ENCODE results near the gene IL22RA1.

Gene IL22RA1

DNA sequence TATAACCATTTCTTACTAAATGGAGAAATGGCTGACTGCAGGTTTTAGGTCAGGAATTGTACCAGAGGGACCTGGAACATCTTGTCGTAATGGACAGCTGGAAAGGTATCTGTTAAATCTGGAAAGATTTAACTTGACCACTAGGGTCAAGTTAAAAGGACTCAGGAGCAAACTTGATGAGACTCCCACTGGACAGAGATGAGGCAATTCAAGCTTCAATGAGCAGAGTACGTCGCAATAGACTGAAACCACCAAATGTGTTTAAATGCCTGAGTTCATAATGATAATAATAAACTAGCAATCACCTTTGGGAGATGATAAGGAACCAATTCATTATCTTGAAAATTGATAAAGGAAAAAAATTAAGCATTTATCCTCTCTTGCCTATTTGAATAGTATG lies 35.5 kb upstream of the IL22RA1 start:
- H3K4me3 ChIP-seq (ENCODE audit: low read length): no peak overlapping the region
- no peak for TF ChIP-seq ZNF274 (IDR thresholded peaks at IDR 0.05; ENCODE audit: low read depth, low read length)

DNA sequence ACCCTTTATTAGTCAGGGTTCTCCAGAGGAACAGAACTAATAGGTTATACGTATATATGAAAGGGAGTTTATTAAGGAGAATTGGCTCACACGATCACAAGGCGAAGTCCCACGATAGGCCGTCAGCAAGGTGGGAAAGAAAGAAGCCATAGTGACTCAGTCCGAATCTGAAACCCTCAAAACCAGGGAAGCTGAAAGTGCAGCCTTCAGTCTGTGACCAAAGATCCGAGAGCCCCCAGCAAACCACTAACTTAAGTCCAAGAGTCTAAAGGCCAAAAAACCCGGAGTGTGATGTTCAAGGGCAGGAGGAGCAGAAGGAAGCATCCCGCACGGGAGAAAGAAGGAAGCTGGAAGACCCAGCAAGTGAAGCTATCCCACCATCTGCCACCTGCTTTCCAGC lies 34.2 kb upstream of the IL22RA1 start:
- H3K4me3 ChIP-seq (ENCODE audit: low read length): no peak overlapping the region
- TF ChIP-seq ZNF274 (IDR thresholded peaks at IDR 0.05; ENCODE audit: low read depth, low read length): no peak

DNA sequence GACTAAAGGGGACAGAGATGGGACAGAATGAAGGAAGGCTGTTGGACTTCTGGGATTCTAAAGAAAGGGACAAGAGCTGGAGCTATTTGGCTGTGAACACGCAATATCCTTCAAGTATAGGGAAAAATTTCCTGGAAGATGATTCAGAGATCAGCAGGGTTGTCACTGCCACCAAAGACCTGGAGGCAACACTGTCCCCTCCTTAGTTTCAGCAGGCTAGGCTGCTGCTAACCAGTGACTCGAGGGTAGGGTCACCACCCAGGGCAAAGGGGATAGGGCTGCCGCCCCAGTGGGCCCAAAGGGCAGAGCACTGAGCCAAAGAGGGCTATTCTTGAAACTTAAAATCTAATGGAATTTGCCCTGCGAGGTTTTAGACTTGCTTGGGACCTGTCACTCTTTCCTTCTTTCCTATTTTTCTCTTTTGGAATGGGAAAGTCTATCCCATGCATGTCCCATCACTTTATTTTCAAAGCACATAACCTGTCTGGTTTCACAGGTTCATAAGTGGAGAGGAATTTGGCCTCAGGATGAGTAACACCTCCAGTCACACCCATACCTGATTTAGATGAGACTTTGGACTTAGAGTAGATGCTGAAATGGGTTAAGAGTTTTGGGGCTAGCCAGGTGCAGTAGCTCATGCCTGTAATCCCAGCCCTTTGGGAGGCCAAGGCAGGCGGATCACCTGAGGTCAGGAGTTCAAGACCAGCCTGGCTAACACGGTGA lies 32.3 kb upstream of the IL22RA1 start:
- no peak overlapping the region for H3K4me3 ChIP-seq (ENCODE audit: low read length)
- no peak for TF ChIP-seq ZNF274 (IDR thresholded peaks at IDR 0.05; ENCODE audit: low read depth, low read length)

- no peak overlapping the region for H3K4me3 ChIP-seq (ENCODE audit: low read length)
- no peak for TF ChIP-seq ZNF274 (IDR thresholded peaks at IDR 0.05; ENCODE audit: low read depth, low read length)
These were observed 31.0 kb upstream of the IL22RA1 start for GRCh38 chr1:24173638-24174575.

- H3K4me3 ChIP-seq (ENCODE audit: low read length): no peak overlapping the region
- no peak for TF ChIP-seq ZNF274 (IDR thresholded peaks at IDR 0.05; ENCODE audit: low read depth, low read length)
These were observed 29.7 kb upstream of the IL22RA1 start for GRCh38 chr1:24172598-24172997.

GRCh38 chr1:24169286-24169685 lies 26.3 kb upstream of the IL22RA1 start:
- no peak overlapping the region for H3K4me3 ChIP-seq (ENCODE audit: low read length)
- no peak for TF ChIP-seq ZNF274 (IDR thresholded peaks at IDR 0.05; ENCODE audit: low read depth, low read length)

- TF ChIP-seq ZNF274 (IDR thresholded peaks at IDR 0.05; ENCODE audit: low read depth, low read length): no peak
- no peak overlapping the region for H3K4me3 ChIP-seq (ENCODE audit: low read length)
These were observed 25.3 kb upstream of the IL22RA1 start for GRCh38 chr1:24168245-24168644.

DNA sequence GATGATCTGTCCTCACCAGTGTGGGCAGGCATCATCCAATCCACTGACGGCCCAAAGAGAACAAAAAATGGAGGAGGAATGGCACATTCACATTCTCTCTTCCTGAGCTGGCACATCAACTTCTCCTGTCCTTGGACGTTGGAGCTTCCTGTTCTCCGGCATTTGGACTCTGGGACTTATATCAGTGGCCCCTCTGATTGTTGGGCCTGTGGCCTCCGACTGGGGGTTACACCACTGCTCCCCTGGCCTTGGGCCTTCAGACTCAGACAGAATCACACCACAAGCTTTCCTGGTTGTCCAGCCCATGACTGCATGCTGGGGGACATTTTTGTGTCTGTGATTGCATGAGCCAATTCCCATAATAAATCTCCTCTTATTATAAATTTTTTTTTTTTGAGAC lies 24.1 kb upstream of the IL22RA1 start:
- TF ChIP-seq ZNF274 (IDR thresholded peaks at IDR 0.05; ENCODE audit: low read depth, low read length): no peak
- H3K4me3 ChIP-seq (ENCODE audit: low read length): no peak overlapping the region

- no peak for TF ChIP-seq ZNF274 (IDR thresholded peaks at IDR 0.05; ENCODE audit: low read depth, low read length)
- H3K4me3 ChIP-seq (ENCODE audit: low read length): no peak overlapping the region
These were observed 22.6 kb upstream of the IL22RA1 start for GRCh38 chr1:24165500-24165899.

GRCh38 chr1:24164004-24164403 lies 21.1 kb upstream of the IL22RA1 start:
- TF ChIP-seq ZNF274 (IDR thresholded peaks at IDR 0.05; ENCODE audit: low read depth, low read length): no peak
- H3K4me3 ChIP-seq (ENCODE audit: low read length): no peak overlapping the region

- no peak for TF ChIP-seq ZNF274 (IDR thresholded peaks at IDR 0.05; ENCODE audit: low read depth, low read length)
- H3K4me3 ChIP-seq (ENCODE audit: low read length): no peak overlapping the region
These were observed 19.3 kb upstream of the IL22RA1 start for GRCh38 chr1:24162201-24162600.

DNA sequence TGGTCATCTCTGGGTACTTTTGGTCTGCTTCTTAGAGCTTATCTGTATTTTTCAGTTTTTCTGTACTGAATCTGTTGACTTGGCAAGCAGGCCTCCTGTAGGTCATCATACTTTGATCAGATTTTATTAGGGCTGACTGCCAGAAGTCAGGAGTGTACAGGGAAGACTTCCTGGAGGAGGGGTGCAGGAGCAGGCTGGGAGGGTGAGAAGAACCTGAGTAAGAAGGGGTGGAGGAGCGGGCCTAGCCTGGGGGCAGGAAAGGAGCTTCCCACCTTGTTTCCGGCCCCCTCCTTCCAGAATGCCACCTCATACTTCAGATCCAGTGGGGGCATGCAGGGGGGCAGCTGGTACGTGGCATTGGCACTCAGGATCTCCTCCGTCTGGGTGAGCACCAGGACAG lies 18.3 kb upstream of the IL22RA1 start:
- H3K4me3 ChIP-seq (ENCODE audit: low read length): no peak overlapping the region
- TF ChIP-seq ZNF274 (IDR thresholded peaks at IDR 0.05; ENCODE audit: low read depth, low read length): no peak

DNA sequence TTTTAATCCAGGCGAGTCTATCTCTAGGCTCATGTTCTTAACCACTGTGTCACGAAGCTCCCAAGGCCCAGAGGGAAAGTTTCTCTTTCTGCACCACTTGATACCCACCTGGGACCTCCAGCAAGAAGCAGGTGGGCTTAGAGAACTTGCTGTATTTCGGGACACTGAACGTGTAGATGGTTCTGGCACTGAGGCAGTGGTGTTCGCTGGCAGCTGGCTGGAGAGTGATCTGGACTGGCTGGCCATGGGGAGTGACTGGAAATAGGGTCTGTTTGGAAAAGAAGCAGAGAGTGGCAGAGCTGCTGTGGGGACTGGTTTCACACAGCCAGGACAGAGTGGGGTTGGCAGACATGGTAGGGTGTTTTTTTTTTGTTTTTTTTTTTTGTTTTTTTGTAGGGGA lies 16.4 kb upstream of the IL22RA1 start:
- no peak overlapping the region for H3K4me3 ChIP-seq (ENCODE audit: low read length)
- TF ChIP-seq ZNF274 (IDR thresholded peaks at IDR 0.05; ENCODE audit: low read depth, low read length): no peak

- H3K4me3 ChIP-seq (ENCODE audit: low read length): no peak overlapping the region
- no peak for TF ChIP-seq ZNF274 (IDR thresholded peaks at IDR 0.05; ENCODE audit: low read depth, low read length)
These were observed 15.1 kb upstream of the IL22RA1 start for GRCh38 chr1:24157918-24158481.

All from GM08714 (cell line).